IMR-90 (cell line): ENCODE data around the gene CXCL12.

Experiments
- CTCF ChIP-seq: conservative IDR thresholded peaks from 2 replicates; pipeline ENCODE4 v1.5.1; 2012; ENCODE audit warnings: mild to moderate bottlenecking, low read depth, low read length, improper control_type of control experiment
- POLR2A ChIP-seq: IDR thresholded peaks from 2 replicates; pipeline ENCODE4 v1.6.1; 2012; ENCODE audit warnings: mild to moderate bottlenecking, low read depth, low read length

- TF ChIP-seq POLR2A = no peak
- no peak for TF ChIP-seq CTCF
These were observed 47.8 kb downstream of the CXCL12 start for GRCh38 chr10:44337081-44337480.
